ENCODE data around the gene RFX1.

GRCh38 chr19:14039181-14039580 is 33.1 kb upstream of the RFX1 start:
- TF ChIP-seq, protein P1, sequence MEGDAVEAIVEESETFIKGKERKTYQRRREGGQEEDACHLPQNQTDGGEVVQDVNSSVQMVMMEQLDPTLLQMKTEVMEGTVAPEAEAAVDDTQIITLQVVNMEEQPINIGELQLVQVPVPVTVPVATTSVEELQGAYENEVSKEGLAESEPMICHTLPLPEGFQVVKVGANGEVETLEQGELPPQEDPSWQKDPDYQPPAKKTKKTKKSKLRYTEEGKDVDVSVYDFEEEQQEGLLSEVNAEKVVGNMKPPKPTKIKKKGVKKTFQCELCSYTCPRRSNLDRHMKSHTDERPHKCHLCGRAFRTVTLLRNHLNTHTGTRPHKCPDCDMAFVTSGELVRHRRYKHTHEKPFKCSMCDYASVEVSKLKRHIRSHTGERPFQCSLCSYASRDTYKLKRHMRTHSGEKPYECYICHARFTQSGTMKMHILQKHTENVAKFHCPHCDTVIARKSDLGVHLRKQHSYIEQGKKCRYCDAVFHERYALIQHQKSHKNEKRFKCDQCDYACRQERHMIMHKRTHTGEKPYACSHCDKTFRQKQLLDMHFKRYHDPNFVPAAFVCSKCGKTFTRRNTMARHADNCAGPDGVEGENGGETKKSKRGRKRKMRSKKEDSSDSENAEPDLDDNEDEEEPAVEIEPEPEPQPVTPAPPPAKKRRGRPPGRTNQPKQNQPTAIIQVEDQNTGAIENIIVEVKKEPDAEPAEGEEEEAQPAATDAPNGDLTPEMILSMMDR (IDR thresholded peaks at IDR 0.05) = no peak
- no peak for TF ChIP-seq POLR2AphosphoS5 (IDR thresholded peaks at IDR 0.05)

Measured in suprapubic skin (tissue), 3 donors.